SU-DHL-6 (cell line): ENCODE data around the gene TES.

Experiments used
- CTCF ChIP-seq: fragments of 200-600 bp; sonication (generic); IDR thresholded peaks from one replicate; pipeline ENCODE4 v1.5.1; 2017; ENCODE audit warnings: antibody characterized with exemption, mild to moderate bottlenecking, low read length, moderate library complexity; ENCODE audit not compliant: insufficient read depth, poor library complexity, severe bottlenecking
- EZH2phosphoT487 ChIP-seq: fragments of 200-600 bp; sonication (generic), shearing (Covaris generic); conservative IDR thresholded peaks from 2 replicates; pipeline ENCODE4 v1.6.1; 2018; ENCODE audit warnings: mild to moderate bottlenecking, antibody characterized with exemption, low read length, moderate library complexity, mixed read lengths

GRCh38 chr7:116162254-116162653 lies 48.1 kb upstream of the TES start:
- TF ChIP-seq CTCF = no peak
- TF ChIP-seq EZH2phosphoT487 = no peak
